BLaER1 treated with 17β-estradiol and CSF1 and Interleukin-3, amounts not matched to agents 10 nM and 100 nM (cell line): ENCODE data around the gene LRRC23.
A peak's percentile ranks its signal among the peaks of the same experiment; 100 is the strongest.
"Not testable (repeated sequence)": the region's sequence is repeated elsewhere in the genome, so short reads cannot be mapped to it uniquely, and the experiment has no call there.

Experiments used
- H3K27ac ChIP-seq, 11 experiments: shearing (Covaris generic); formaldehyde crosslinking; 2 replicates each; pipeline ENCODE4 v1.8.1; 2022
- H3K27me3 ChIP-seq, 11 experiments: shearing (Covaris generic); formaldehyde crosslinking; 2 replicates each; pipeline ENCODE4 v1.8.1; 2022
- H3K36me3 ChIP-seq, 11 experiments: shearing (Covaris generic); formaldehyde crosslinking; 2 replicates each; pipeline ENCODE4 v1.8.1; 2022
- H3K4me1 ChIP-seq, 10 experiments: shearing (Covaris generic); formaldehyde crosslinking; 2 replicates each; pipeline ENCODE4 v1.8.1; 2022
- H3K4me2 ChIP-seq, 11 experiments: shearing (Covaris generic); formaldehyde crosslinking; 2 replicates each; pipeline ENCODE4 v1.8.1; 2022
- H3K4me3 ChIP-seq, 10 experiments: shearing (Covaris generic); formaldehyde crosslinking; 2 replicates each; pipeline ENCODE4 v1.8.1; 2022
- H3K9ac ChIP-seq, 11 experiments: shearing (Covaris generic); formaldehyde crosslinking; 2 replicates each; pipeline ENCODE4 v1.8.1; 2022
- H3K9me3 ChIP-seq, 11 experiments: shearing (Covaris generic); formaldehyde crosslinking; replicated peaks in 1 of 11; 2 replicates each; pipeline ENCODE4 v1.8.1; 2022
- H4K20me1 ChIP-seq, 11 experiments: shearing (Covaris generic); formaldehyde crosslinking; 2 replicates each; pipeline ENCODE4 v1.8.1; 2022
- Cebpa-rat ChIP-seq, 11 experiments: shearing (Covaris generic); IDR thresholded peaks; 2 replicates each; pipeline ENCODE4 v1.8.1; 2022

LRRC23 gene

DNA sequence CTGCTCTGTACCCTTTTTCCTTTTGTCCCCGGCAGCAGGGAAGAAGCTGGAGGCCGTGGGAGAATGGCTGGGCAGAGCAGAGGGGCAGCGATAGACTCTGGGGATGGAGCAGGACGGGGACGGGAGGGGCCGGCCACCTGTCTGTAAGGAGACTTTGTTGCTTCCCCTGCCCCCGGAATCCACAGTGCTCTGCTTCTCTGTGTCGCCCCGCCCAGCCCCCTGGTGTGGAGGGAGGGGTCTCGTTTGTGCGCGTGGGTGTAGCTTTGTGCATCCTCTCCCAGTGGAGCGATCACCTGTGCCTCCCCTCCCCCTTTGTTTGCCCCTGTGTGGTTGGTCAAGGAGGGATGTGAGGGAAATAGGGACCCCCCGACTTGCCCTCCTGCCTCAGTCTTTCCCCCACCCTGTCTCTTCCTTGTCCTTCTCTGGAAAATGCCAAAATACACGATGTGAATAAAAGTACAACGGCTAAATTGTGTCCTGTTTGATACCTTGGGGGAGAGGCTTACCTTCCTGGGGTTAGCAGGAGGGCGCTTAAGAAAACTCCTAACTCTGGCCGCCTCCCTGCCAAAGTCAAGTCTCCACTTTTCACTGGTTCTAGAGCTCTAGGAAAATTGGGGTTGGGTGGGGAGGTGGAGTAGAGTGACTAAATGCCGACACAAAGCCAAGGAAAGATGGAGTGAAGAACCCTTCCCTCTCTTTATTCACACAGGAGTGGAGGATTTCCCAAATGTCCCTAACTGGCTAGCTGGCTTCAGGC is 38.3 kb upstream of the LRRC23 start:
- Histone ChIP-seq H3K27me3 (no peaks in the 10 kb centered on the region), H3K4me1 (peaks cover 40 to 49% (median 44%) of the 10 kb centered on the region in 10 experiments), H3K27ac (peak overlapping the region; percentile 42 to 100 (median 97); a peak in 20 of 22 replicates), H3K4me2 (peak overlapping the region; percentile 87 to 100 (median 98)), H3K36me3 (peaks cover 66 to 83% (median 76%) of the 10 kb centered on the region in 11 experiments), H3K9ac (peak overlapping the region; percentile 90 to 100 (median 99)), H3K9me3 (no peaks in the 10 kb centered on the region), H4K20me1 (peaks cover 35 to 57% (median 46%) of the 10 kb centered on the region in 11 experiments), H3K4me3 (peak overlapping the region; percentile 82 to 100 (median 99))
- TF ChIP-seq Cebpa-rat (IDR thresholded peaks at IDR 0.05): no peak

DNA sequence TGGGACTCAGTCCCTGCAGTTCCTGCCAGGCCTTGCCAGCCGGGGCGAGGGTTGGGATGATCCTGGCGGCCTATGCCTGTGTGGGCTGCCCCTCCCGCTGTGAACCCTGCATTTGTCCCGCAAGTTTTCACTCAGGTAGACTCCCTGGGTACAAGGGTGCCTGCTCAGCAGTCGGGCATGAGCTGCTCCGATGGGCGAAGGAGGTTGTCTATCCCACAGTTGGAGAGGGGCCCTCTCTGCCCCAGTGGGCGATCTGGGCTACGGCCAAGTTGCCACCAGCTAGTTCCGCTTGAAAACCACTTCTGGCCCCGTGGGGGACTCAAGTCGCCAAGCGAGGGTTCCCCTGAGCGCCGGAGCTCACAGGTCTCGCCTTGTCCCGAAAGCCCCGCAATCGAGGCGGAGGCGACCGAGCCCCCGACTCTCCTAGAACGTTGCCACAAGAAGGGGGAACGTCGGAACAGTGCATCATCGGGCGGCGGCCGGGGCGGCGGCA is 37.7 kb upstream of the LRRC23 start:
- peaks cover 64 to 83% (median 73%) of the 10 kb centered on the region in 11 experiments for H3K36me3 ChIP-seq

DNA sequence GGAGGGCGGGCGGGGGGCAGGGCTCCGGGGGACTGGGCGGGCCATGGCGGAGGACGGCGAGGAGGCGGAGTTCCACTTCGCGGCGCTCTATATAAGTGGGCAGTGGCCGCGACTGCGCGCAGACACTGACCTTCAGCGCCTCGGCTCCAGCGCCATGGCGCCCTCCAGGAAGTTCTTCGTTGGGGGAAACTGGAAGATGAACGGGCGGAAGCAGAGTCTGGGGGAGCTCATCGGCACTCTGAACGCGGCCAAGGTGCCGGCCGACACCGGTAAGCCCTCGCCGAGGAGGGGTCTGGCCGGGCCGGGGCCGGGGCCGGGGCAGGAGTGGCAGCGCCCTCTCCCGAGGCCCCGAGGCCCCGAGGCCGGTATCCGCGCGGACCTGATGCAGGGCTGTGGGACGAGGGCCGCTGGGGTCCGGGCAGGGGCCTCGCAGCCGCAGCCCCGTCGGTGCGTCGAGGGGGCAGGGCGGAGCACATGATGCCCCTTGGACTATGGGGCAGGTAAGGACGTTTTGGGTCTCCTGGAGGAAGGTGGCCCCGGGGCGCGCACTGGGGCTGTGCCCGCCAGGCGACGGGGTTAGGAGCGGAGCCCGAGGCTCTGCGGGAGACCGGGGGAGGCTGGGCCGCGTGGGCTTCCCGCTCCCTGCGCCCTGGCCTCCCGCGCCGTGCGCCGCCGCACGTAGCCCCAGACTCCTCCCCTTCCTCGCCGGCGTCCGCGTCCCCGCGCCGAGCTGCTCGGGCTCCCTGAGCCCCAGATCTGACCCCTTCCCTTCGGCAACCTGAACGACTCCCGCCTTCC is 37.0 kb upstream of the LRRC23 start, which contains the start of gene TPI1:
Gene TPI1, plus strand, starts transcription at position 119 of the 798 bp plus-strand sequence. Its CDS starts 36 bp downstream, at position 155.
- Histone ChIP-seq H3K9ac (peak within 1 kb of the TSS; percentile 90 to 100 (median 99)), H3K36me3 (peaks cover 59 to 79% (median 68%) of the 10 kb centered on the region in 11 experiments), H3K9me3 (no peaks in the 10 kb centered on the region), H3K4me2 (peak within 1 kb of the TSS; percentile 94 to 100 (median 99)), H3K4me3 (peak within 1 kb of the TSS; percentile 82 to 100 (median 99)), H3K27me3 (no peaks in the 10 kb centered on the region), H3K4me1 (peaks cover 50 to 59% (median 54%) of the 10 kb centered on the region in 10 experiments), H3K27ac (peak within 1 kb of the TSS; percentile 91 to 100 (median 97)), H4K20me1 (peaks cover 43 to 67% (median 56%) of the 10 kb centered on the region in 11 experiments)
- TF ChIP-seq Cebpa-rat (IDR thresholded peaks at IDR 0.05): no peak

More for the DNA sequence above, 37.7 kb upstream of the LRRC23 start:
- H3K4me3 ChIP-seq: peak overlapping the region; percentile 82 to 100 (median 99)
- peaks cover 41 to 63% (median 52%) of the 10 kb centered on the region in 11 experiments for H4K20me1 ChIP-seq
- H3K4me2 ChIP-seq: peak overlapping the region; percentile 87 to 100 (median 98)
- H3K27ac ChIP-seq: peak overlapping the region; percentile 42 to 100 (median 97); a peak in 20 of 22 replicates
- H3K27me3 ChIP-seq: no peaks in the 10 kb centered on the region
- peaks cover 46 to 55% (median 50%) of the 10 kb centered on the region in 10 experiments for H3K4me1 ChIP-seq
- peak overlapping the region; percentile 90 to 100 (median 99) for H3K9ac ChIP-seq
- no peaks in the 10 kb centered on the region for H3K9me3 ChIP-seq
- TF ChIP-seq Cebpa-rat (IDR thresholded peaks at IDR 0.05): no peak

- peak overlapping the region; percentile 90 to 100 (median 99) for H3K9ac ChIP-seq
- H3K9me3 ChIP-seq: no peaks in the 10 kb centered on the region
- H3K4me1 ChIP-seq: peaks cover 50 to 62% (median 54%) of the 10 kb centered on the region in 10 experiments
- TF ChIP-seq Cebpa-rat (IDR thresholded peaks at IDR 0.05): no peak
- no peaks in the 10 kb centered on the region for H3K27me3 ChIP-seq
- H4K20me1 ChIP-seq: peaks cover 43 to 68% (median 56%) of the 10 kb centered on the region in 11 experiments
- H3K36me3 ChIP-seq: peaks cover 51 to 71% (median 60%) of the 10 kb centered on the region in 11 experiments
- peak overlapping the region; percentile 94 to 100 (median 99) for H3K4me2 ChIP-seq
- H3K27ac ChIP-seq: peak overlapping the region; percentile 91 to 100 (median 97)
- H3K4me3 ChIP-seq: peak overlapping the region; percentile 82 to 100 (median 99)
These were observed 36.2 kb upstream of the LRRC23 start for GRCh38 chr12:6868211-6869048.

- H3K27ac ChIP-seq: peak overlapping the region in 8 of 11 experiments; percentile 16 to 100 (median 98); a peak in 16 of 22 replicates
- peaks cover 55 to 70% (median 59%) of the 10 kb centered on the region in 10 experiments for H3K4me1 ChIP-seq
- H3K9ac ChIP-seq: peak overlapping the region; percentile 90 to 100 (median 99)
- H3K36me3 ChIP-seq: peaks cover 42 to 62% (median 51%) of the 10 kb centered on the region in 11 experiments
- H3K4me3 ChIP-seq: peak overlapping the region; percentile 82 to 100 (median 99)
- no peak for TF ChIP-seq Cebpa-rat (IDR thresholded peaks at IDR 0.05)
- H3K27me3 ChIP-seq: no peaks in the 10 kb centered on the region
- H3K4me2 ChIP-seq: peak overlapping the region; percentile 94 to 100 (median 99)
- no peaks in the 10 kb centered on the region for H3K9me3 ChIP-seq
- peaks cover 43 to 68% (median 56%) of the 10 kb centered on the region in 11 experiments for H4K20me1 ChIP-seq
These were observed 35.3 kb upstream of the LRRC23 start for GRCh38 chr12:6869049-6870021.

DNA sequence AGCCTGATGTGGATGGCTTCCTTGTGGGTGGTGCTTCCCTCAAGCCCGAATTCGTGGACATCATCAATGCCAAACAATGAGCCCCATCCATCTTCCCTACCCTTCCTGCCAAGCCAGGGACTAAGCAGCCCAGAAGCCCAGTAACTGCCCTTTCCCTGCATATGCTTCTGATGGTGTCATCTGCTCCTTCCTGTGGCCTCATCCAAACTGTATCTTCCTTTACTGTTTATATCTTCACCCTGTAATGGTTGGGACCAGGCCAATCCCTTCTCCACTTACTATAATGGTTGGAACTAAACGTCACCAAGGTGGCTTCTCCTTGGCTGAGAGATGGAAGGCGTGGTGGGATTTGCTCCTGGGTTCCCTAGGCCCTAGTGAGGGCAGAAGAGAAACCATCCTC is 34.3 kb upstream of the LRRC23 start:
- Histone ChIP-seq H3K27ac (peak overlapping the region in 1 of 11 experiments; percentile 11; a peak in 2 of 22 replicates), H3K4me1 (peaks cover 59 to 76% (median 68%) of the 10 kb centered on the region in 10 experiments), H3K4me3 (peak overlapping the region in 5 of 10 experiments; percentile 82 to 100 (median 96); a peak in 8 of 20 replicates), H4K20me1 (peaks cover 43 to 68% (median 56%) of the 10 kb centered on the region in 11 experiments), H3K36me3 (peaks cover 32 to 55% (median 43%) of the 10 kb centered on the region in 11 experiments), H3K9ac (peak overlapping the region; percentile 82 to 100 (median 95); a peak in 18 of 22 replicates), H3K4me2 (peak overlapping the region; percentile 94 to 100 (median 99))
- H3K27me3 ChIP-seq, H3K9me3 ChIP-seq: not testable (repeated sequence)
